HepG2 (cell line): ENCODE data around the gene SRXN1. TPM values are rescaled to one million over a fixed set of nuclear protein-coding genes. Genes with fewer than 3 reads are reported as not detected.

ENCODE experiments used
- ELF4 ChIP-seq: sonication (generic); formaldehyde crosslinking; IDR thresholded peaks from 2 replicates; pipeline ENCODE4 v1.5.0; 2020; ENCODE audit warnings: missing genetic modification reagents, mild to moderate bottlenecking, moderate library complexity, borderline replicate concordance
- ETV5 ChIP-seq: IDR thresholded peaks from 2 replicates; pipeline ENCODE4 v1.6.1; 2018; ENCODE audit warnings: missing biosample characterization, missing genetic modification reagents, inconsistent platforms, borderline replicate concordance
- FOSL1 ChIP-seq: sonication (generic); formaldehyde crosslinking; IDR thresholded peaks from 2 replicates; pipeline ENCODE4 v1.9.0; 2021; ENCODE audit warnings: missing genetic modification reagents, borderline replicate concordance
- FOXJ3 ChIP-seq: sonication (generic); formaldehyde crosslinking; IDR thresholded peaks from 2 replicates; pipeline ENCODE4 v1.4.0; 2020; ENCODE audit warnings: missing genetic modification reagents, mild to moderate bottlenecking, borderline replicate concordance
- HIVEP1 ChIP-seq: sonication (generic); formaldehyde crosslinking; IDR thresholded peaks from 2 replicates; pipeline ENCODE4 v1.4.0; 2020; ENCODE audit warnings: mild to moderate bottlenecking, missing genetic modification reagents
- HNRNPLL ChIP-seq: fragments of 200-400 bp; formaldehyde crosslinking; IDR thresholded peaks from 2 replicates; pipeline ENCODE4 v1.6.1; 2017; ENCODE audit warnings: mild to moderate bottlenecking, low read depth, low read length; ENCODE audit not compliant: poor library complexity, severe bottlenecking
- JARID2 ChIP-seq: sonication (generic); formaldehyde crosslinking; IDR thresholded peaks from 2 replicates; pipeline ENCODE4 v1.8.1; 2023; ENCODE audit warnings: missing genetic modification reagents, inconsistent platforms; ENCODE audit not compliant: insufficient replicate concordance
- MIXL1 ChIP-seq: IDR thresholded peaks from 2 replicates; pipeline ENCODE4 v1.6.1; 2016
- SIX1 ChIP-seq: sonication (generic); formaldehyde crosslinking; IDR thresholded peaks from 2 replicates; pipeline ENCODE4 v1.4.0; 2020; ENCODE audit warnings: missing genetic modification reagents, borderline replicate concordance
- SKI ChIP-seq: fragments of 450-650 bp; IDR thresholded peaks from one replicate; pipeline ENCODE4 v1.6.1; 2018; ENCODE audit warnings: mild to moderate bottlenecking; ENCODE audit not compliant: partially characterized antibody
- SOX5 ChIP-seq: IDR thresholded peaks from 2 replicates; pipeline ENCODE4 v1.6.1; 2016; ENCODE audit warnings: borderline replicate concordance
- TBP ChIP-seq: sonication (generic); formaldehyde crosslinking; IDR thresholded peaks from 2 replicates; pipeline ENCODE4 v1.5.0; 2020; ENCODE audit warnings: missing genetic modification reagents
- TP53 ChIP-seq: sonication (generic); formaldehyde crosslinking; conservative IDR thresholded peaks from 2 replicates; pipeline ENCODE4 v1.4.0; 2020; ENCODE audit warnings: missing genetic modification reagents
- TRIM24 ChIP-seq: sonication (generic); formaldehyde crosslinking; IDR thresholded peaks from 2 replicates; pipeline ENCODE4 v1.8.0; 2022; ENCODE audit warnings: mild to moderate bottlenecking, missing genetic modification reagents
- ZBTB8A ChIP-seq: sonication (generic); formaldehyde crosslinking; IDR thresholded peaks from 2 replicates; pipeline ENCODE4 v1.4.0; 2020; ENCODE audit warnings: mild to moderate bottlenecking, low read depth, missing genetic modification reagents, borderline replicate concordance
- ZNF180 ChIP-seq: sonication (generic); formaldehyde crosslinking; IDR thresholded peaks from 2 replicates; pipeline ENCODE4 v1.4.0; 2020; ENCODE audit warnings: low read depth, missing genetic modification reagents, borderline replicate concordance
- ZNF263 ChIP-seq: sonication (generic); formaldehyde crosslinking; IDR thresholded peaks from 2 replicates; pipeline ENCODE4 v1.4.0; 2020; ENCODE audit warnings: missing genetic modification reagents
- ZNF282 ChIP-seq: fragments of 450-650 bp; IDR thresholded peaks from 2 replicates; pipeline ENCODE4 v1.6.1; 2018; ENCODE audit not compliant: partially characterized antibody
- ZNF546 ChIP-seq: sonication (generic); formaldehyde crosslinking; conservative IDR thresholded peaks from 2 replicates; pipeline ENCODE4 v1.8.1; 2023; ENCODE audit warnings: mild to moderate bottlenecking, missing genetic modification reagents
- ZNF891 ChIP-seq: sonication (generic); formaldehyde crosslinking; IDR thresholded peaks from 2 replicates; pipeline ENCODE4 v1.5.0; 2020; ENCODE audit warnings: mild to moderate bottlenecking, missing genetic modification reagents
- polyA plus RNA-seq, 8 experiments: library from polyadenylated mRNA; depleted of rRNA in 3 of 8; stranded (reverse) in 7 of 8; unstranded in 1 of 8; fragments of >200 nt; fragmentation: Illumina TruSeq in 4 of 8; extraction: Trizol in 4 of 8; gene quantifications; 2 replicates each; pipeline versions ENCODE4 v1.2.1 to v1.2.3, GENCODE V29; 2011 to 2016; ENCODE audit warnings: low read depth in 4 of 8, missing spikeins in 1 of 8, mixed read lengths in 1 of 8; ENCODE audit not compliant: insufficient read depth in 1 of 8
- total RNA-seq, 5 experiments: library from RNA; depleted of rRNA; stranded (reverse); fragments of >200 nt; fragmentation: Illumina TruSeq; extraction: Trizol; gene quantifications; 2 replicates each; pipeline ENCODE4 v1.2.3, GENCODE V29; 2016; ENCODE audit warnings: low read depth in 1 of 5
- TF ChIP-seq, protein P1 (sequence below): sonication (generic); formaldehyde crosslinking; IDR thresholded peaks from 2 replicates; pipeline ENCODE4 v1.5.0; 2020; ENCODE audit warnings: missing genetic modification reagents
- TF ChIP-seq, protein P2 (sequence below): sonication (generic); formaldehyde crosslinking; IDR thresholded peaks from 2 replicates; pipeline ENCODE4 v1.8.1; 2023; ENCODE audit warnings: mild to moderate bottlenecking, moderate library complexity, missing genetic modification reagents
- TF ChIP-seq, protein P3 (sequence below): sonication (generic); formaldehyde crosslinking; IDR thresholded peaks from 2 replicates; pipeline ENCODE4 v1.5.0; 2020; ENCODE audit warnings: mild to moderate bottlenecking, missing genetic modification reagents
- TF ChIP-seq, protein P4 (sequence below): sonication (generic); formaldehyde crosslinking; IDR thresholded peaks from 2 replicates; pipeline ENCODE4 v1.4.0; 2020; ENCODE audit warnings: missing genetic modification reagents

The SRXN1 gene
- total and polyA plus RNA-seq, 2 of the 13 experiments (the other 11 are each of a cell fraction or from before 2014, with no cell fraction given), result 29.9 to 87.7 TPM

DNA sequence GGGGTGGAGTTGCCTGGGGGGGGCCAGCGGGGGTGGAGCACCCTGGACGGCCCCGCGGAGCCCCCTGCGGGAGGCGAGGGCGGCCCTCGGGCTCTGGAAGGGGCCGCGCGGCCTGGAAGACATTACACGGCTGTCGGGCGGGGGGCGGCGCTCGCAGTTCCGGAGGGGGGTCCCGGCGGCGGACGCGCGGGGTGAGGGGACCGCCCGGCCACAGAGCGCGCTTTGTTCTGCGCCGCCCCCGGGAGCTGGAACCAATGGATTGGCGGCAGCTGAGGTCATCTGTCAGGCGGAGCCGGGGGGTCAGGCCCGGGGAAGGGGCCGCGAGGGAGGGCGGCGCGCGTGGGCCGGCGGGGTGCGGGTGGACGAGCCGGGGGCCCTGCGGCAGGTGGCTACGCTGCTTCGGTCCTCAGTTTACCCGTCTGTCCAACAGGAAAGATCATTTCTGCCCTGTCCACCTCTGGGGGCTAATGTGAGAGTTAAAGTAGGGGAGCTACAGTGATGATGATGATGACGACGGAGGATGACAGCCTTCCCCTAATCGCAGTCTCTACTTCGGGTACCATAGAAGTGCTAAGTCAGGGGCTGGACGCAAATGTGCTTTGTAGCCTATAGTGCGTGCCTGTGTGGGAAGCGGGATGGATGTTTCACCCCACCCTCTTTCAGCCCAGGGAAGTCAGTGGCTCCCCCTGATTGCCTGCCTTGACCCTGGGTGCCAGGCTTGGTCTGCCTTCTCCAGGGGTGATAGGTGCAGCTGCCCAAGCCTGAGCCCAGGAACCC lies 10.4 kb downstream of the SRXN1 start (continued):
- TF ChIP-seq, protein P1, sequence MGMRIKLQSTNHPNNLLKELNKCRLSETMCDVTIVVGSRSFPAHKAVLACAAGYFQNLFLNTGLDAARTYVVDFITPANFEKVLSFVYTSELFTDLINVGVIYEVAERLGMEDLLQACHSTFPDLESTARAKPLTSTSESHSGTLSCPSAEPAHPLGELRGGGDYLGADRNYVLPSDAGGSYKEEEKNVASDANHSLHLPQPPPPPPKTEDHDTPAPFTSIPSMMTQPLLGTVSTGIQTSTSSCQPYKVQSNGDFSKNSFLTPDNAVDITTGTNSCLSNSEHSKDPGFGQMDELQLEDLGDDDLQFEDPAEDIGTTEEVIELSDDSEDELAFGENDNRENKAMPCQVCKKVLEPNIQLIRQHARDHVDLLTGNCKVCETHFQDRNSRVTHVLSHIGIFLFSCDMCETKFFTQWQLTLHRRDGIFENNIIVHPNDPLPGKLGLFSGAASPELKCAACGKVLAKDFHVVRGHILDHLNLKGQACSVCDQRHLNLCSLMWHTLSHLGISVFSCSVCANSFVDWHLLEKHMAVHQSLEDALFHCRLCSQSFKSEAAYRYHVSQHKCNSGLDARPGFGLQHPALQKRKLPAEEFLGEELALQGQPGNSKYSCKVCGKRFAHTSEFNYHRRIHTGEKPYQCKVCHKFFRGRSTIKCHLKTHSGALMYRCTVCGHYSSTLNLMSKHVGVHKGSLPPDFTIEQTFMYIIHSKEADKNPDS (CRISPR knock-in tag), result no peak
- TF ChIP-seq HIVEP1 (no peak; the same call in 1 of the 2 replicates), ZNF263 (CRISPR knock-in tag) (no peak), FOSL1 (CRISPR knock-in tag) (no peak), ZBTB8A (CRISPR knock-in tag) (no peak), ZNF180 (CRISPR knock-in tag) (no peak), ETV5 (peak; percentile 95), JARID2 (CRISPR knock-in tag) (no peak), ZNF891 (no peak), TRIM24 (CRISPR knock-in tag) (no peak), HNRNPLL (peak; percentile 58), ZNF282 (no peak), TBP (CRISPR knock-in tag) (0 out of 2 replicates have a peak, but pooled peaks have one; percentile 30), TP53 (CRISPR knock-in tag) (no peak), FOXJ3 (no peak), ZNF546 (peak; percentile 66; the same call in 1 of the 2 replicates), ELF4 (CRISPR knock-in tag) (no peak), SIX1 (CRISPR knock-in tag) (no peak), SKI (peak; percentile 75), SOX5 (CRISPR knock-in tag) (peak; percentile 58; the same call in 1 of the 2 replicates), MIXL1 (CRISPR knock-in tag) (no peak)
- TF ChIP-seq, protein P2, sequence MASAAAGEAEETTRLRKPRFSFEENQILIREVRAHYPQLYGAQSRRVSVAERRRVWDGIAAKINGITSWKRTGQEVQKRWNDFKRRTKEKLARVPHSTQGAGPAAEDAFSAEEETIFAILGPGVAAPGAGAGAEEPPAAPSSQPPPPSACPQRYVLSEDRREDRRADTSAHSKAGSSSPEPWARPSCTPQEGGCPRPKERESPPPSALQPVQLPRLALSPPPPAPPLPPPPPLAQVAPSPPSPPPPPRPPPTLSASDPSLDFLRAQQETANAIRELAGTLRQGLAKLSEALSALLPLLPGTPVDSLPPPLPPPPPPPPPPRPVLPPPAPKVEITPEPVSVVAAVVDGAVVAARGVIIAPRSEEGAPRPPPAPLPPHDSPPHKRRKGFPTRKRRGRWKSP (CRISPR knock-in tag), result no peak
- TF ChIP-seq, protein P3, sequence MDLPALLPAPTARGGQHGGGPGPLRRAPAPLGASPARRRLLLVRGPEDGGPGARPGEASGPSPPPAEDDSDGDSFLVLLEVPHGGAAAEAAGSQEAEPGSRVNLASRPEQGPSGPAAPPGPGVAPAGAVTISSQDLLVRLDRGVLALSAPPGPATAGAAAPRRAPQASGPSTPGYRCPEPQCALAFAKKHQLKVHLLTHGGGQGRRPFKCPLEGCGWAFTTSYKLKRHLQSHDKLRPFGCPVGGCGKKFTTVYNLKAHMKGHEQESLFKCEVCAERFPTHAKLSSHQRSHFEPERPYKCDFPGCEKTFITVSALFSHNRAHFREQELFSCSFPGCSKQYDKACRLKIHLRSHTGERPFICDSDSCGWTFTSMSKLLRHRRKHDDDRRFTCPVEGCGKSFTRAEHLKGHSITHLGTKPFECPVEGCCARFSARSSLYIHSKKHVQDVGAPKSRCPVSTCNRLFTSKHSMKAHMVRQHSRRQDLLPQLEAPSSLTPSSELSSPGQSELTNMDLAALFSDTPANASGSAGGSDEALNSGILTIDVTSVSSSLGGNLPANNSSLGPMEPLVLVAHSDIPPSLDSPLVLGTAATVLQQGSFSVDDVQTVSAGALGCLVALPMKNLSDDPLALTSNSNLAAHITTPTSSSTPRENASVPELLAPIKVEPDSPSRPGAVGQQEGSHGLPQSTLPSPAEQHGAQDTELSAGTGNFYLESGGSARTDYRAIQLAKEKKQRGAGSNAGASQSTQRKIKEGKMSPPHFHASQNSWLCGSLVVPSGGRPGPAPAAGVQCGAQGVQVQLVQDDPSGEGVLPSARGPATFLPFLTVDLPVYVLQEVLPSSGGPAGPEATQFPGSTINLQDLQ (CRISPR knock-in tag), result no peak
- TF ChIP-seq, protein P4, sequence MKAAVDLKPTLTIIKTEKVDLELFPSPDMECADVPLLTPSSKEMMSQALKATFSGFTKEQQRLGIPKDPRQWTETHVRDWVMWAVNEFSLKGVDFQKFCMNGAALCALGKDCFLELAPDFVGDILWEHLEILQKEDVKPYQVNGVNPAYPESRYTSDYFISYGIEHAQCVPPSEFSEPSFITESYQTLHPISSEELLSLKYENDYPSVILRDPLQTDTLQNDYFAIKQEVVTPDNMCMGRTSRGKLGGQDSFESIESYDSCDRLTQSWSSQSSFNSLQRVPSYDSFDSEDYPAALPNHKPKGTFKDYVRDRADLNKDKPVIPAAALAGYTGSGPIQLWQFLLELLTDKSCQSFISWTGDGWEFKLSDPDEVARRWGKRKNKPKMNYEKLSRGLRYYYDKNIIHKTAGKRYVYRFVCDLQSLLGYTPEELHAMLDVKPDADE (CRISPR knock-in tag), result no peak
